ENCODE data around the gene TMEM9.

The TMEM9 gene

DNA sequence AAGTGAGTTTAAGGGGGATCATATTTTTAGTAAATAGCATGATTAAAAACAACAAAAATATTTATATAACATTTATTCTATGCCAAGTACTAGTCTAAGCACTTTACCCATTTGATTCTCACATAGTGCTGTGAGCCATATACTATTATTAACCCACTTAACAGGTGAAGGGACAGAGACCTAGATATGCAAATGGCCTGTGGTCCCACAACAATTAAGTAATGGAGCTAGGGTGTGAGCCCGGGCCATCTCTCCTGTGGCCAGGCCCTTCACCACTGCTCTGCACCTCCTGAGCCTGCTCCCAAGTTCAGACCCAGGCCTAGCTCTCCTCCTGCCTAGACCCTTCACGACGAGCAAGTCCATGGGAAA lies 27.8 kb downstream of the TMEM9 start:
- DNase-seq = no peak

DNA sequence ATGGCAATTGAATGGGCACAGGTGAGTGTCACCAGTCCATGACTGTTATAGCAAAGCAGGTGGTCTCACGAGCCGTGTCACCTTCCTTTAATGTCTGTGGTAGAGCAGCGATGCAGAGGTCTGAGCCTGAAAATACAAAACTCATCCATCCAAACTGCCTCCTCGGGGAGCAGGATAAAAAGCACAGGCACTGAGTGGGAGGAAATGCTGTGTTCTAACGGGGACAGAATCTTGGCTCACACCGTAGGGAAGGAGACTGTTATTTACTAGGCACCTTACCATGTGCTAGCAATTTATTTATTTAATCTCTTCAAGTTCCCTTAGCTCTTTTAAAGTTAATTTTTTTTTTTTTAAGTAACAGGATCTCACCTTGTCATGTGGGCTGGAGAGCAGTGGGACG lies 28.5 kb downstream of the TMEM9 start:
- no peak for DNase-seq

DNA sequence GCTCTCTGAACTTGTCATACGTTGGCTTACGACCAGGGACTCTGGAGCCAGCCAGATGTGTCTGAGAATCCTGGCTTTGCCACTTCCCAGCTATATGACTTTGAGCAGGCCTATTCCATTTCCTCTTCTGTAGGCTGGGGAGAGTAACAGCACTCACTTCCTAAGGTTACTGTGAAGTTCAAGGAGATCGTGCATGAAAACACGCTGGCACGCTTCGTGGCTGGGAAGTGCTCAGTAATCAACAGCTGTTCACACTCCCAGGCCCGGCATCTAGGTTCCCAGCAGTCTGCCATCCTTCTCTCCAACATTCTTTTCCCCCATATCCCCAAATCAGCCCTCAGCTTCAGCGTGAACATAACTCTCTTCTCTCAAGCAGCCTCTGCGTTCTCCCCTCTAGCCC lies 29.3 kb downstream of the TMEM9 start:
- no peak for DNase-seq

DNA sequence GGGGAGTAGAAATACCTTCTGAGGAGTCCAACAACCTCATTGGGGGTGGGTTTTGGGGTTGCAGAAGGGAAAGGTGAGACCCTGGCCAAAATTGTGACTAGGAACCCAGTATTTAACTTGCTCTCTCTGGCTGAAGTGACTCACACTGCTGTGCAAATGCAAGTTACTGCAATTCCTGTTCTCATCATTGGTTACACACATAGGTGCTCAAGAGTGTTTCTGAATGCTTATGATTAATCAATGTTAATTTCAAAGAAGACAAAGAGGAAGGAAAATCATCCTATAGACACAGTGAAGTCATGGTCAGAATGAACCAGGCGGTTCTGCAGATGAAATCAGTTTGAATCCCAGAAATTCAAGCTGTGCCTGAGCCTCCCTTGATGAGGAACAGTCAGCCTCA lies 30.4 kb downstream of the TMEM9 start:
- no peak for DNase-seq

DNA sequence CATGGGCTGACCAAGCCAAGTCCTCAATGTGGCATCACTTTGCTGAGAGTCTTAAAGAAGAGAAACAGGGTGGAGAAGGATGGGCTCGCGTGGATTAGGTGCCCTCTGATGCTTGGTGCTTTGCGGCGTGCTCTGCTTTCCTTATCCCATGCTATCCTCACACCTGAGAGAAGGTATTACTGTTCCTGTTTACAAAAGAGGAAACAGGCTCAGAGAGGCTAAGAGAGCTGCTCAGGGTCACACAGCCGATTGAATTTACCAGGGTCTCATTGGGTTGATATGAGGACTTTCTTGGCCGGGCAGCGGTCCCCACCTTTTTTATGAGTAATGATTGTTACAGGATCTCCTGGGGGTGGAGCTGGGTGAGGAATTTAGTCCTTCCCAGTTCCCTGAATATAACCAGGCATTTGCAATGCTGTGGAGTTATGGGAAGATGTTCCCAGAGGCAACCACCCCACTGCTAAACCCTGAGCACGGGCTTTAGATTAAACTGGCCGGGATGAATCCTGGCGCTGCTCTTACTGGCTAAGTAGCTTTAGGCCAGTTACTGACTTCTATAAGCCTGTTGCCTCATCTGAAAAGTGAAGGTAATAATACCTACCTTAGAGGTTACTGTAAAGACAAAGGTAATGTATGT lies 31.8 kb downstream of the TMEM9 start:
- DNase-seq = no peak

DNA sequence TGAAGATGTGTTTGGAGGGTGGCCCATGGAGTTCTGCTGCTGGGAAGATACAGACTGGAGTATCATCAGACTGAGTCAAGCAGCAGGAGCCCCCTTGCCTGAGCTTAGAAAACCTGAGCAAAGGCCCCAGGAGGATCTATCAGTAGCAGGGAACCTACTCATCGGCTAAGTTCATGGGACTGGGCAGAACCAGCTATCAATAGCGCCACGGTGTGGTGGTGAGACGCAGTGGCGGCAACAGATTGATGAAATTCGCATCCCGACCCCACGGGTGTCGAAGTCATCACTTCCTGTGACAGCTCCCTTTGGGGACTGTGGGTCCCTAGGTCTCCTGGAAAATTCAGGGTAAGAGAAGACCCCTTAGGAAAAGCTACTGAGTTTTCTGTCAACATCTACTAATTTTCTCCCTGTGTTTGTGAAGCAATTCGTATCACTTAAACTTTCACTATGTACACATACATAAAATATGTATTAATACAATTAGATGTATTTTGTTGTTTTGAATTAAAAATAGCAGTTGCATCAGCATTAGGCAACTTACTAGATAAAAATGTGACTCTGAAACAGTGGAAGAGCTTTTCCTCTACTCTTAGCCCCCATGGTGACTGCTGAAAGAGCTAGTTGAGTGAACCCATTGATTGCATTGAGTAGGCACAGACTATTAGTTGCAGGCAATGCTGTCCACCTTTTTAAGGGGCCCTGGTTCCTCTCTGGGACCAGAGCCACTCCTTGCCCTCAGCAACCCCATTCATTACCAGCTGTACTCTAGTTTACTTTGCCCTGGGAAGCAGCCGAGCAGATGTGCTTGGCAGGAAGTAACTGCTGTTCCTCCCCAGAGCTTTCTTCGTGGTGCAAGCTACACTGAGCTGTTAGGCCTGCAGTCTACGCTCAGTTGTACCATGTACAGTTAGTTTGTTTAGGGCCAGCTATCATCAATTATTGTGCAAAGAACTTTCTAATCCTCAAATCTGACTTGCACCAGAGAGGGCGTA lies 34.8 kb downstream of the TMEM9 start:
- peak; percentile 56 to 74 (median 59) for DNase-seq

DNA sequence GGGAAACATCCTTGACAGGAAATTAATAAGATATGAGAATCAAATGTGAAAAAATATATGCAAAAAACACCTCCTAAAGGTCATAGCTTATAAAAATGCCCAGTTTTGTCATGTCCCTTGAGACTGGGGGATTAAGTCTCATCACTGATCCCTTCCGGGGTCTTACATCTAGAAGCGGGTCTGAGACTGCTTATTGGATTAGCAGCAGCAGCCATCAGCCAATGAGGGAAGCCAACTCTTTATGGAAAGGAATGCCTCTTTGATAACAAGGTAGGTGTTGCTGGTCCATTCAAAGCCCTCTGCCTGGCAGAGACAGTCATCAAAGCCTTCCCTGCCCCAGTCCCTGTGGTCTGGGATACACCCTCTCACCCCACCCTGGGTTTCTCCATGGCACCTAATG lies 38.2 kb downstream of the TMEM9 start:
- no peak for DNase-seq

DNA sequence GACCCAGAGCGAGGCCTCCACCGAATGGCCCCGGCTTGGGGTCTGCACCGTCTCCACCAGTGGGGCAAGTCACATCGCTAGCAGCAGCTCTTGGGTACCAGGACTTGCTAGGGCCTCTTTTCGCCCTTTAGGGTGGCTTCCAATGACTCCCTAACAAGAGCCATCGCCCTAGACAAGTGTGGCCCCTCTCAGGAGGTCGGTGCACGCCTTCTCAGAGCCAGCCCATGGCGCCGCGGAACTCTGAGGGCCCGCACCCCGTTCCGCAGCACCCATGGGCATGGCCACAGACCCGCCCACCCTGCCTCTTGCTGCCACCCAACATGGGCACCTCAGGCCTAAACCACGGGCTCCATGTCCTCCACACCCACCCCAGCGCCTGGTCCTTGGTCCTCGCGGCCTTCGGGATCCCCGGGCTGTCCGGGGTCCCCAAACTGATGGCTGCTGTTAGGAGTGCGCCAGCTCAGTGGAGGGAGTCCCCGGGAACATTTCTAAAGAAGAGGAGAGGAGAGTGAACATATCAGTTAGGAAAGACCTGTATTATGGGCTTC lies 38.8 kb downstream of the TMEM9 start:
- DNase-seq = no peak

DNA sequence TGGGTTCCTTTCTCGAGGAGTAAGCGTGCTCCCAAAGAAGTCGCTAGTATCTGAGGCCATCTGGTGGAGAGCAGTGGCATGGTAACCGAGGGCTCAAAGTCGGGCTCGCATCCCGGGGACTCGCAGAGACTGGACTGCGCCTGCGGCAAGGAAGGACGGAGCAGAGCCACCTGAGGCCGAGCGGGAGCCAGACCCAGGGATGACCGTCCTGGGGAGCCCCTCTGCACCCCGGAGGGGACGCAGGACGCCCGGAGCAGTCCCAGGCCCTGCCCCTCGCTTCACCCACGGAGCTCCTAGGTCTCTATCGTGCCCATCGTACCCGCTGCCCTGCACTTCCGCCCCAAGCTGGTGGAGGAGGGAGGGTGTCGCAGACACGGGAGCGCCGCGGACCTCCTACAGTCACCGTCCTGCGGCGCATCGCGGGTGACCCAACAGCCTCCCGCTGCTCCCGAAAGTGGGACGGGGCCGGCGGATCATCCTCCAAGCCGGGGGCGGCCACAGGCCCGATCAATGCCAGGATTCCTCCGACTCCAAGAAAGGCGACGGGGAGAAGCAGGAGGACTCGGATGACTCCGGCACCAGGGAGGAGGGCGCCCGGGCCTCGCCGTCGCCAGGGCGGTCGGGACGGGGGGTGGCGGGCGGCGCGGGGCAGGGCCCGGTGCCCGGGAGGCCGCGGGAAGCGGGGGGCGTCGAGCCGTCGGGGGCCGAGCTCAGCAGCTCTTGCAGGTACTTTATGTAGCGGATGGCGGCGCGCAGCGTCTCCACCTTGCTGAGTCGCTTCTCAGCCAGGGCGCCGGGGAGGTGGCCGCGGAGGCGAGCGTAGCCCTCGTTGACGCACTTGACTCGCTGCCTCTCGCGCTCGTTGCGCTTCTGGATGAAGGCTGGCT lies 39.8 kb downstream of the TMEM9 start:
- peak; percentile 87 to 91 (median 91) for DNase-seq

DNA sequence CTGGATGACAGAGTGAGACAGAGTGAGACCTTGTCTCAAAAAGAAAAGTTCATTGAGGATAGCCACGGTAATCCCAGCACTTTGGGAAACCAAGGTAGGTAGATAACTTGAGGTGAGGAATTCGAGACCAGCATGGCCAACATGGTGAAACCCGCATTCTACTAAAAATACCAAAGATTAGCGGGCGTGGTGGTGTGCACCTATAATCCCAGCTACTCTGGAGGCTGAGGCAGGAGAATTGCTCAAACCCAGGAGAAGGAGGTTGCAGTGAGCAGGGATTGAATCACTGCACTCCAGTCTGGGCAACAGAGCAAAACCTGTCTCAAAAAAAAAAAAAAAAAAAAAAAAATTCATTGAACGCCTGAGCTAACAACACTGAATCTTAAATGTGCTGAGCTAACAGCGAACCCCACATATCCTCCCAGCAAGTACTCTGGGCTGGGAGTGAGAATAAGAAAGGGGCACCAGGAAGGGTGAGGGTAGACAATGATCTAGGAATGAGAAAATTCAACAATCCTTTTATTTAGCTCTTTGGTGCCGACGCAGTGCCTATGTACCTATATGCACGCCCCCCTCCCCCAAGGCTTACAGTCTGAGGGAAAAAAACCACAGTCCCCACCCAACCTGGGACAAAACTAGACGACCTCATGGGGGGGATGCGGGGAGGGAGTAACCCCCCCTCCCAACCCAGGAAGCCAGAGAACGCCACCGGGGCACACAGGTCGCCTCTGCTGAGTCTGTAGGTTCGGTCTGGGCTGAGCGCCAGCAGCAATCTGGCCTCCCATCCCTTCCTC lies 40.6 kb downstream of the TMEM9 start:
- DNase-seq = no peak

DNA sequence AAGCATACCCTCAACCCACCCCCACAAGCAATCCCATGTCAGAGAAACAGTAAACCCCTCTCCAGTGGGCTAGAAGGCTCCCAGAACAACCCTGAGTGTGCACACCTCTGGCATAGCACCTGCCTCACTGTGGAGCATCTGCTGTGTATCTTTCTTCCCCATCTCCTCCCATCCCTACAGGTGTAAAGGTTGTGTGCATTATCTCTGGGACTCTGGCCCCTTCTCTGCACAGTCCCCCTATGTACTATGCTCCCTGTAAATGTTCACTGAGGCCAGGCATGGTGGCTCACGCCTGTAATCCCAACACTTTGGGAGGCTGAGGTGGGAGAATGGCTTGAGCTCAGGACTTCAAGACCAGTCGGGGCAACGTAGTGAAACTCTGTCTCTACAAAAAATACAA lies 41.3 kb downstream of the TMEM9 start:
- DNase-seq = no peak

DNA sequence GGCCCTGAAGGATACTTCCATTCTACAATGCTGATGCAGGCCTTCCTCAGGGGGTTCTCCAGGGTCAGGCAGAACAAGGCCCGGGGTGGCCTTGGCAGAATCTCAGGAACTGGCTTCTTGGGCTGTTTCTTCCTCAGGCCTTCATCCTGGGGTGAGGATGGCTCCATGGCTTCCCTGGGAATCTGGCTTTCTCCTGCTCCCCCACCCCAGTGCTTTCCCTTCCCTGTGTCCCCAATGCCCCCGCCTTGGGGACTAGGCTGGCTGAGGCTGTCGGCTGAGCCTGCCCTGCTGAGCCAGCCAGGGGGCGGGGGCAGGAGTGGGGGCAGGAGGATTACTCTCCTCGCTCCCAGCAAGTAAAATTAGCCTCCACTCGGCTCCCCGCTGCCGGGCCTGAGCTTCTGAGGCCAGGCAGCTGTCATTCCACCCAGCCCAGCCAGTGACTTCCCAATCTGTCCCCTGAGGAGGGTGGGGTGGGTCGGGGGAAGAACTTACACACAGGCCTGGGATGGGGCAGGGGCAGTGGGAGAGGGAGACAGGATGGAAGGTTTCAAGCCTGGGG lies 42.0 kb downstream of the TMEM9 start, which contains the start of gene CACNA1S:
Gene CACNA1S (minus strand): TSS at position 254 of the 559 bp plus-strand sequence. CDS start 87 bp downstream, at position 167.
- no peak for DNase-seq

DNA sequence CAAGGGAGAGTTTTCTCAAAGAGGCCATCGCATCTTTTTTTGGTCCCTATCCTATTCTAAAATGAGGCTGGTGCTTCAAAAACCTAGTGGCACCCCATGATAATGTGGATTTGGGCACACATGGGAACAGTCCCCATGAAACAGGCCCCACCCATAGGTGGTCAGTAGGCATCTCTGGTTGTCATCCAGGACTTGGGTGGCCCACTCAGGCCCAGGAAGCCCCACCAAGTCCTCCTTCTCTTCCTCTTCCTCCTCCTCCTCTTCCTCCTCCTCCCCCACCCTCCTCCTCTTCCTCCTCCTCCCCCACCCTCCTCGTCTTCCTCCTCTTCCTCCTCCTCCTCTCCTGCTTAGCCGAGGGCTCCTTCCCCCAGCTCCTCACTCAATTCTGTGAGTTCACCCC lies 42.6 kb downstream of the TMEM9 start:
- DNase-seq = no peak

DNA sequence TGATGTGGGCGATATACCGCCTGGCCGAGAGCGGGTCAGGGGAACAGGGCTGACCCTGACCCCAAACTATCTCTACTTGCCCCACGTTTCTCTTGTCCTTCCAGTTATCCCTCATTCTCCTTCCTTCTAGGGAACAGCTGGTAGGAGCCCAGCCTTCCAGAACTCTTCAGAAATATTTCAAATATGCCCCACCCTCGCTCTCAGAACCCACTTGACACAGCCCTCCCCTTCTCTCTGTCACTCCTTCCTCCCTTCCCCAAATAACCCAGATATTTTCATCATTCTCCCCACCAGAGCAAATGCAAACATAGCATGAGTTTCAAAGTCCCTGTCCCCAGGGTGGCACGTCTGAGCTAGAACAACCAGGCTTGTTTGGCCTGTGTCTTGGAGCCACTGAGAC lies 43.1 kb downstream of the TMEM9 start:
- DNase-seq = no peak

DNA sequence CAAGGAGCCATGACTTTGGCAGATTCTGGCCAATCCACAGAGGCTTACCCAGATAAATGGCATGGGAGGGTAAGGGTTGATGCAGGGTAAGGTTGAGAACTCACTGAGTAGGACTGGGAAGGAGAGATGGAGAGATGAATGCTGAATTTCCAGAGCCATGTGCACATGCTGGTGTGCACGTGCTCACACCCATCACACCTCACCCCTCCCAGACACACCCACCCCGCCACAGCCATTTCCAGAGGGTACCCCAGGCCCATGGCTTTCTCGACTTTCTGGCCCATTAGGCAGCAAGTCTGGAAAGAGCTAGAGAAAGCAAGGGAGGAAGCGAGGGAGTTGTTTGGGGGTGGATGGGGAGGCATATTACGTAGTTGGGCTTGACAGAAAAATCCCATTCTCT lies 43.7 kb downstream of the TMEM9 start:
- DNase-seq = no peak

DNA sequence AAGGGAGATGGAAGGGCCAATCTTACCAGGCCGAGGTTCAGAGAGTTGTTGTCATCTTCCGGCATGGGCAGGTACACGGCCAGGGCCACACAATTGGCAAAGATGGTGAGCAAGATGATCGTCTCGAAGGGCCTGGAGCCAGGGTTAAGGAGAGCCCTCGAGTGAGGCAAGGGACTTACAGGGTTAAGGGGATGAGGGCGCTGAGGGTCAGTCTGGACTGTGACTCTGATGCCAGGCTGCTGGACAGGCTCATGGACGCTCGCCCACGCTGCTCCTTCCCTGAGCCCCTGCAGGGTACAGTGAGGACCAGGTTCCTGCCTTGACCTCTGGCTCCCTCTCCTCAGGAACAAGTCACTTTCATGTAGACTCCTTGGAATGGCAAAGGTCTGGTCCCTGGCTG lies 44.1 kb downstream of the TMEM9 start:
- no peak for DNase-seq

DNA sequence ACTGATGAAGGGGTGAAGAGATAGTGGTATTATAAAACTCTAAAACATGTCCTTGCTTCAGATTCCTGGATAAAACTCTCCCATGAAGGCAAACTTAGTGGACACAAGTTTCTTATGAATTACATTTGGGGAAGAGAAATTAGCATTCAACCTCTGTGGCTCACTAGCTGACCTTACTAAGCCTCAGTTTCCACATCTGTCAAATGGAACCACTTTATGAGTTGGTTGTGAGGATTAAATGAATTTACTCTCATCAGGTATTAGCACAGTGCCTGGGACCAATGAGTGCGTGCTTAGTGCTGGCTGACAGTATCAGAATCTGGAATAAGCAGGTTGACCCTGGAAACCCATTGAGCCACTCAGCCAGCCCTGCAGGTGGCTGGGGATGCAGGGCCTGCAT lies 44.6 kb downstream of the TMEM9 start:
- DNase-seq = no peak

DNA sequence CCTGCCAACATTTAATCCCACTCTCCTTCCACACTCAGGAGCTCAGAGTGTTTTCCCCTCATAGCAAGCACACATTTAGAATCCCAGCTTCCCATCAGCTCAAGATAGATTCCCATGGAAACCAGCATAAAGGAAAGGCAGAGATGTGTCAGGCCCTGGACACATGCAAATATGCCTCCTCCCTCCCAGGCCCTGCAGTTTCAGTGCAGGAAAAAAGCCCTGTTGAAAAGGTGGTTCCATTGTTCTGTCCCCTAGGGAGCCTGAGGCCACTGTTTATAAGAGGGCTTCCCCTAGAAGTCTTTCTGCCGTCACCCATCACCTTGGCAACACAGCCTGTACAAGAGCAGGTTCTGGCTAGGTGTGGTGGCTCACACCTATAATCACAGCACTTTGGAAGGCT lies 45.7 kb downstream of the TMEM9 start:
- DNase-seq = no peak

DNA sequence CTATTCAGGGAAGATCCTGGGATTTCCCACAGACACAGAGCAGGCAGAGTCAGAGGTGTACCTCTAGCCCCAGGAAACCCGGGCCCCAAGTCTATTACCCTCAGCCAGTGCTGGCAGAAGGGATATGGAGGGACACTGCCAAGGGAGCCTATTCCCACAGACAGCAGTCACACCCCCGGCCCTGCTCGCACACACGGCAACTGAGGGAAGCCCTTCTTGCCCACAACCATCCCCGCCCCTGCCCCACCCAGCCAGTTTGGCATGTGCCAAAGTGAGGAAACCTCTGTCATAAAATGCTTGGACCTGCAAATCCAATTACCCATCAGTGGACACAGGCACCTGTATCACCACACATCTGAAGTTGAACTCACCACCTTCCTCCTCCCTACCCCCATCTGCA lies 48.6 kb downstream of the TMEM9 start:
- no peak for DNase-seq

DNA sequence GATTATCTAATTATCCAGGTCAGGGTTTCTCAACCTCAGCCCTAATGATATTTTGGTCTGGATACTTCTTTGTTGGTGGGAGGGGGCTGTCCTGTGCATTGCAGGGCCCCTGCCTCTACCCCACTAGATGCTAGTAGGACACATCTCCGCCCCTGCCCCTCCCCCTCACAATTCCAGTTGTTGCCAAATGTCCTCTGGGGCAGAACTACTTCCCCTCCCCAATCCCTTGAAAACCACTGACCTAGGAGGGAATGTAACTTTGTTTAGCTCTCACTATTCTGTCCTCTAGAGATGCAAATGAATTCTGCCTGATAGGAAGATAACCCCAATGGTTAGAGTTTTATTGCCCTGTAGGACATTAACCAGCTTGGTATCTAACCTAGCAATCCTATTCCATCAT lies 50.1 kb downstream of the TMEM9 start:
- no peak for DNase-seq

DNA sequence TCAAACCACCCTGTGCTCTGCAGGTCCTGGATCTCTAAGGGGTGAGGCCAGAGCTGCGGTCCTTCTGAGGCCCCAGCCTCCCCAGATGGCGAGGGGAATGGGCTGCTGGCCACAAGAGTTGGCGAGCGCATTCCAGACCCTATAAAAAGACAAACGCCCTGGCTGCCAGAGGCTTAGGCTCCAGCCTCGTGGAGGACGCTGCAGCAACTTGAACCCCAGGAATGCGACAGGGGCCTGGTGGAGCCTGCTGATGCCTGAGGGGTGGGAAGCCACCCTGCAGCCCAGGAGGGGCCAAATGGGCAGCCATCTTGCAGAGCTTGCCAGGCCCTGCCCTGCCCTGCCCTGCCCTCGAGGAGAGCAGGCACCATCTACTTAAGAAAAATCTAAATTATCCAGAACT lies 50.6 kb downstream of the TMEM9 start:
- no peak for DNase-seq
